GM21723 (cell line): ENCODE data around the gene NFIC.
"Not testable (repeated sequence)": the region's sequence is repeated elsewhere in the genome, so short reads cannot be mapped to it uniquely, and the experiment has no call there.

ENCODE experiments used
- ATAC-seq: cut with Tn5 transposase; IDR thresholded peaks from one replicate; pipeline ENCODE4 v1.9.1; 2021; ENCODE audit warnings: mild to moderate bottlenecking, moderate library complexity; ENCODE audit not compliant: unreplicated experiment

Gene NFIC

DNA sequence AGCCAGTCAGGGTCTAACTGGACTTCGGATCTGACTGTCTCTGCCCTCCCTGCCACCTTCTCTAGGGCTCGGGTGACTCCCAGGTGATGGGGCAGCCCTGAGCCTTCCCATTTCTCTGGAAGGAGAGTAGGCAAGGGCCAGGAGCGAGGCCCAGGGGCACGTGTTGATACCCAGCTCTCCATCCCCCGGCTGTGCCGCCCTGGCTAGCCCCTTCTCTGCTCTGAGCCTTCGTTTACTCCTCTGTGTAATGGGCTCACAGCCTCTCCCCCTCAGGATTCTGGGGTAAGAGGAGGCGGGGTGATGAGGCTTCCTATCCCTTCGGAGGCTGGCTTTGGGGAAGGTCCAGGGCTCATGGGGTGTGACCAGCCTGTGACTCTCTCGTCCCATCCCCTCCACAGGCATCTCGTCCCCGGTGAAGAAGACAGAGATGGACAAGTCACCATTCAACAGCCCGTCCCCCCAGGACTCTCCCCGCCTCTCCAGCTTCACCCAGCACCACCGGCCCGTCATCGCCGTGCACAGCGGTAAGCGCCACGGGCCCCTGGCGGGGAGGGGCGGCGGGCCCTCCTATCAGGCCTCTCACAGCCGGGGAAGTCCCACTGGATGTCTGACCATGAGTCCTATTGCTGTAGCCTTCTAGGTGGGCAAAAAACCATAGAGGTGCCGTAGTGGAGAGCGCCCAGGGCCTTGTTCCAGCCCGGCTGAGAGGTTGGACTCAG lies 82.4 kb downstream of the NFIC start:
- no peak for ATAC-seq

DNA sequence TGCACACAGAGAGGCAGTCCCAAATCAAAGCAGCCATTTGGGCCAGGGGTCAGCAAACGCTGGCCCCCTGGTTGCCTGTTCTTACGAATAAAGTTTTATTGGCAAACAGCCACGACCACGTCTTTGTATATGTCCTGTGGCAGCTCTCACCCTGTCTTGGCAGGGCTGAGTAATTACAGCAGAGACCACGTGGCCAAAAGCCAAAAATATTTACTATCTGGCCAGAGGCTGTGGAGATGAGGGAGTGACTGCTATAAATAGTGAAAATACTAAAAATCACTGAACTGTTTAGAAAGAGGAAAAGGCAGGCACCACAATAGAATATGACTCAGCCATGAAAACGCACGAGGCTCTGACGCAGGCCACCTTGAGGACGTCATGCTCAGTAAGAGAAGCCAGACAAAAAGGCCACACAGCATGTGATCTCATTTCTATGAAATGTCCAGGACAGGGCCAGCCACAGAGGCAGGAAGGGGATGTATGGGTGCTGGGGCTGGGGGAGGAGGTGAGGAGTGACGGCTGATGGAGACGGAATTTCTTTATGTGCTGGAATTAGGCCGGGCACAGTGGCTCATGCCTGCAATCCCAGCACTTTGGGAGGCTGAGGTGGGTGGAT lies 84.5 kb downstream of the NFIC start:
- no peak for ATAC-seq

DNA sequence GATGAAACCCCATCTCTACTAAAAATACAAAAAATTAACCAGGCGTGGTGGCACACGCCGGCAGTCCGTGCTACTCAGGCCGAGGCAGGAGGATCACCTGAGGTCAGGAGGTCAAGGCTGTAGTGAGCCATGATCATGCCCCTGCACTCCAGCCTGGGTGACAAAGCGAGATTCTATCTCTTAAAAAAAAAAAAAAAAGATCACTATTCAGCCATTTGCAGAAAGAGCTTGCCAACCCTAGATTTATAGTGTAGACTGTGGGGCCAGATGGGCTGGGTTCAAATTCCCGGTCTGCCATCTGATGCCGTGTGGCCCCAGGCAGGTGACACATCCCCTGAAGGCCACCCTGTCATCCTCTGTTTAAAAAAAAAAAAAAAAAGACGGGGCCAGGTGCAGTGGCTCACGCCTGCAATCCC lies 85.1 kb downstream of the NFIC start:
- no peak for ATAC-seq

DNA sequence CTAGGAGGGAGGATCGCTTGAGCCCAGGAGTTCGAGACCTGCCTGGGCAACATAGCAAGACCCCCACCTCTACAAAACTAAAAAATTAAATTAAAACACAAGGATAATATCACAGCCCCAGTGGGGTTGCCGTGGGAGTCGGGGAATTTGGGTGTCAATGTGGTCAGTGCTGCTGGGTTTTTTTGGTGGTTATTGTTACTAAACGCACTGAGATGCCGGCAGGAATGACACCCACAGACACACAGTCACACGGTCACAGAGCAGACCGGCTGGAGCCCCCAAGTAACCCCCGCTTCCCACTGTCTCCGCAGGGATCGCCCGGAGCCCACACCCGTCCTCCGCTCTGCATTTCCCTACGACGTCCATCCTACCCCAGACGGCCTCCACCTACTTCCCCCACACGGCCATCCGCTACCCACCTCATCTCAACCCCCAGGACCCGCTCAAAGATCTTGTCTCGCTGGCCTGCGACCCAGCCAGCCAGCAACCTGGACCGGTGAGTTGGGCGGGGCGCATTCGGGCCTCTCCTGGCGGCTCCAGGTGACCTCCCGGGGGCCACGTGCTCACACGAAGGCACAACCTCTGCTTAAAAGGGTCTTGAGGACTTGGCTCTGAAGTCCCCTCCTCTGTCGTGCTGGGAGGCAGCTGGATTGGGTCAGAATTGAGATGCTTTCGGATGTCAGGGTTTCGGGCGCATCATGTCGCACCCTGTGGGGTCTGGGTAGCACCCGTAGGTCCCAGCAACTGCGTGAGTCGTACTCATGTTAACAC lies 86.0 kb downstream of the NFIC start:
- ATAC-seq: no peak

DNA sequence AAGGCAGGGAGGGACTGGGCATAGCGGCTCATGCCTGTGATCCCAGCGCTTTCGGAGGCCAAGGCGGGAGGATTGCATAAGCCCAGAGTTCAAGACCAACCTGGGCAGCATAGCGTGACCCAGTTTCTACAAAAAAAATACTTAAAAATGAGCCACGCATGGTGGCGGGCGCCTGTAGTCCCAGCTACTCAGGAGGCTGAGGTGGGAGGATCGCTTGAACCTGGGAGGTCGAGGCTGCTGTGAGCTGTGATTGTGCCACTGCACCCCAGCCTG lies 86.5 kb downstream of the NFIC start:
- not testable (repeated sequence) for ATAC-seq

DNA sequence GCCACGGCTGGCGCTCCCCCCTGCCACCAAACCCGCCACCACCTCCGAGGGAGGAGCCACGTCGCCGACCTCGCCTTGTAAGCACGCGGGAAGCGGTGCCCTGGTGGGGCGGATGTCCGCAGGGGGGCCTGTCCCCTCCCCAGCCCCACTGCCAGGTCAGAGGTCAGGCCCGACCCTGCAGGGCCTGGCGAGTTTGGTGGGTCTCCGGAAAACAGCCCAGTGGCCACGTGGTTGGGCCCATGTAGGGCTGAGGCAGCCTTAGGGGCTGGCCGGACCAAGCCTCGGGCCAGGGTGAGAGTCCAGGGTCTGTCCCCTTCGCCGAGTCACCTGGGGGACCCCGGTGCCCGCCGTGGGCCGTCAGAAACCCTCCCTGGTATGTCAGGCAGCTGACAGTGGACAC lies 87.5 kb downstream of the NFIC start:
- ATAC-seq: no peak

DNA sequence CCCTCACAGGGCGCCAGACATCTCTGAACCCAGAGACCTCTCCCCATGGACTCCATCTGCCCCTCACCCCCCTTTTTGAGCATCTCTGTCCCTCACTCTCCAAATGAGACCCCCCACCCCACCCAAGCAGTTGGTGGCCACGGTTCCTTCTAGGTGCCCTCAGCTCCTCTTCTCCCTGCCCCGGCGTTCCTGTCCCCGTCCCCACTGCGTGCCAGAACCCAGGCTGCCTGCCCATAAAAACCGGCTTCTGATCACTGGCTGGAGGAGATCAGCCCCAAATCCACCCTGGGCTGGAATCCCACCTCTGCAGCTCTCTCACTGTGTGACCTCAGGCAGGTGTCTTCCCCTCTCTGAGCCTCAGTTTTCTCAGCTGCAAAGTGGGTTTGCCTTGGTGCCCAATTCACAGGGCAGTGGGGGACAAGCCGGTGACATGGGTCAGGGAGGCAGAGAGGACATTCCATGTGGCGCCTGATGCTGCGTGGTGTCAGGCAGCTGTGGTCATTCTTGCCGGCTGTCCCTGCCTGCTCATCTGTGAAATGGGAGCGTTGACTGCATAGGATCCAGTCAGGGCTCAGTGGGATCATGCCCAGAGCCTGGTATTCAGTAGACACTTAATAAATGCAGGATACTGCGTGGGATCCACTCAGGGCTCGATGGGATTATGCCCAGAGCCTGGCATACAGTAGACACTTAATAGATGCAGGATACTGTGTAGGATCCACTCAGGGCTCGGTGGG lies 88.4 kb downstream of the NFIC start:
- ATAC-seq: no peak

DNA sequence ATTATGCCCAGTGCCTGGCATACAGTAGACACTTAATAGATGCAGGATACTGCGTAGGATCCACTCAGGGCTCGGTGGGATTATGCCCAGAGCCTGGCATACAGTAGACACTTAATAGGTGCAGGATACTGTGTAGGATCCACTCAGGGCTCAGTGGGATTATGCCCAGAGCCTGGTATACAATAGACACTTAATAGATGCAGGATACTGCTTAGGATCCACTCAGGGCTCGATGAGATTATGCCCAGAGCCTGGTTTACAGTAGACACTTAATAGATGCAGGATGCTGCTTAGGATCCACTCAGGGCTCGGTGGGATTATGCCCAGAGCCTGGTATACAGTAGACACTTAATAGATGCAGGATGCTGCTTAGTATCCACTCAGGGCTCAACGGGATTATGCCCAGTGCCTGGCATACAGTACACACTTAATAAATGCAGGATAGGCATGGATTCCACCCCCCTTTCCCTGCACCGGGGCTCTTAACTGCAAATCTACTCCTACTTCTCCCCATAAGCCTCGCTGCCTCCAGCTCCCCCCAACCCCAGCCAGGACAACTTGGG lies 89.1 kb downstream of the NFIC start:
- no peak for ATAC-seq

DNA sequence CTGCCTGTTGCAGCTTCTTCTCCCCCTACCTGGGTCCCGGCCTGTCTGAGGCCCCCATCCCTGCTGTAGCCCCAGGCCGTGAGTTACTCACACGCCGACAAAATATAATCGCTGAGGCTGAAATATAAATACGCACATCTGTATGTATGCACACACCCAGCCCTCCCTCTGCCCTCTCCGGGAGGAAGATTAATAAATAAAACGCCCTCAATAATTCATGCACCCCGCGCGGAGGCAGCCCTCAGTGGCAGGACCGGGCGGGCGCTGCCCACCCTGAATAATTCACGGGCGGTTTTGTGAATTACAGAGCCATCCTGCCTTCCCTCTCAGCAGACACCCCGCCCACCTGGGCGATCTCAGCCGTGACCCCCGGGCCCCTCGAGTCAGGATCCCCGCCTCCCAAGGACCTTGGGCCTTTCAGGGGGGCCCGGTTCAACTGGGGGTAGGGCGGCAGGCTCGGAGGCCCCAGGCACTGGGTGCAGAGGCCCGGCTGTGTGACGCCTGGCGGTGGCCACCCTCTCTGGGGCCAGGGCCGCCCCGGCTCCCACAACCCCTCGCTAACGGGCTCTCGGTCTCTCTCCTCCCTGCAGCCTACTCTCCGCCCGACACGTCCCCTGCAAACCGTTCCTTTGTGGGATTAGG lies 89.7 kb downstream of the NFIC start:
- no peak for ATAC-seq

DNA sequence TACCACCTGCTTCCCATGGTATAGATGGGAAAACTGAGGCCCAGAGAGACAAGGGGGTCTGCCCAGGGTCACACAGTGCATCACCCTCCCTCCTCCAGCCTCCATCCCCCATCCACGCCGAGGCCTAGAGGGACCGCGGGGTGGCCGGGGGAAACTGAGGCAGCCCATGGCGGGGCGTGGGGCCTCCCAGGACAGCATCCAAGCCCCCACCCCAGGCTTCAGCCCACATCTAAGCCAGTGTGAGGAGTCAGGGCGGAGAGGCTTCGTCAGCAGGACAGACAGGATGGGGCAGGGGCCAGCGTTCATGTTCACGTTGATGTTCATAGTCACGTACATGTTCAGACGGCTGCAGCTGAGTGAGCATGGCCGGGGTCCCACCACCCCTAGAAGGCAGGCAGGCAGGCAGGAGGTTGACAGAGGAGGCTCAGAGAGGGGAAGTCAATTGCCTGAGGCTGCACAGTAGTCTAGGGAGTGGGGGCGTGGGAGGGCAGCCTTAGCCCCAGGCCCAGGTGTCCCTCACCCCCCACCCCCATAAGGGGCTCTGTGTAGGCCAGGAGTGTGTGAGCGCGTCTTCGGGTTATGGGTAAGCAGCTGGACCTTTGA lies 90.6 kb downstream of the NFIC start:
- ATAC-seq: no peak

DNA sequence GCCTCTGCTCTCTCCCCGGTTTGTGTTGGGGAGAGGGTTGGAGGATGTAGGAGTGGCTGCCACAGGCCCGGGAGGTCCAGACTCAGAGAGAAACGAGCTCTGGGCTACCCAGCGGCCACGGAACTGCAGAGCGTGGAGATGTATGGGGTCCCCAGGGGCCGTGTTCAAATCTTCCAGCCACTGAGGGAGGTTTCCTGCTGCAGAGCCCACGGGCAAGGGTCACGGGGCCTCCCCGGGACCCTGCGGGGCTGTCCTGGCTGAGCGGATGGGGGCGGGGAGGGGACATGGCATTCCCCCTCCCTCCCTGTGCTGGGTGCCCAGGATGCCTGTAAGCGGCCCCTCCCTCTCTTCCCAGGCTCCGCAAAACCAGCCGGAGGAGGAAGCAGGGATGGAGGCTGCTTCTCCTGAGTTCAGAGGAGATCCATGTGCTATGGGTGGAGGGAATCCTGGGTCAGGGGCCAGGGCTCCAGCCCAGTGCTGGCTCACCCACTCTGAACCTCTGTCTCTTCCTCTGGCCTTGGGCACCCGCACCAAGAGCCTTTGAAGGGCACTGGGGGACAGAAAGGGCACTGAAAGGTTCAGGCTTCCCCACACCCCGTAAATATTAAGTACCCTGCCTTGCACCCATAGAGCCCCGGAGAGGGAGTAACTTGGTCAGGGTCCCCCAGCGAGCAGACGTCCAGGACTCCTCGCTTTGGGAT lies 91.3 kb downstream of the NFIC start:
- no peak for ATAC-seq

DNA sequence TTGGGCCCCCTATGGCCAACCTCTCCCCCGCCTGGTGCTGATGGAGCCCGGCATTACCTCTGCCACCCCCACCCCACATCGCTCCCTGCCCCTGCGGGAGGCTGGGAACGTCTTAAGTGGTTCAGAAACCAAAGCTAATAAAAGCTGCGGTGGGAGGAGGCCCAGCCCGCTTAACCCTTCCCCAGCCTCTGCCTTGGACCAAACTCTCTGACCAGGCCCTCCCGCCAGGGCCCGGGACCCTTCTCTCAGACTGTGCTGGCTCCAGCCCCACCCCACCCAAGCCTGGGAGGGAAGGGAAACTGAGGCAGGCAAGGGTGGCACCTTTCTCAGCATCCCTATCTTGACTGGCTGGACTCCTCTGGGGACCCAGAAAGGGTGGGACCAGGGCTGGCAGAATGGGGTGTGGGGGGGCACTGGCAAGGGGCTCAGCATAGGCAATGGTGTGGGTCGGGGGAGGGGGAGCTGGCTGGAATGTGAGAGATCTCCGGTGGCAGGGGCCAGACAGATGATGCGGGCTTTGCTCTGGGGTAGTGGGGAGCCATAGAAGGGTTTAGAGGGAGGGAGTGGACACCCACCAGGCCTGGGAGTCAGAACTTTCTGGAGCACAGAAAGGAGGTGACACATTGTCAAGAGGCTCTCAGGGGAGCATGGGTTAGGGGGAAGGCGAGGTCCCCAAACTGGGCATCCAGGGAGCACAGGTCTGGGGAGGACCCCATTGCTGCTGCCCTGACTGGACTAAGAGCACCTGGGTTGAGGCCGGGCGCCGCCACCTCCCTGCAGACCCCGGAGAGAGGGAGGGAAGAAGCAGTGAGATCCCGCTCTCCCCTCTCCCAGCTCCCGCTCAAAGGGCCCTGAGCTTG lies 92.1 kb downstream of the NFIC start:
- ATAC-seq: no peak

DNA sequence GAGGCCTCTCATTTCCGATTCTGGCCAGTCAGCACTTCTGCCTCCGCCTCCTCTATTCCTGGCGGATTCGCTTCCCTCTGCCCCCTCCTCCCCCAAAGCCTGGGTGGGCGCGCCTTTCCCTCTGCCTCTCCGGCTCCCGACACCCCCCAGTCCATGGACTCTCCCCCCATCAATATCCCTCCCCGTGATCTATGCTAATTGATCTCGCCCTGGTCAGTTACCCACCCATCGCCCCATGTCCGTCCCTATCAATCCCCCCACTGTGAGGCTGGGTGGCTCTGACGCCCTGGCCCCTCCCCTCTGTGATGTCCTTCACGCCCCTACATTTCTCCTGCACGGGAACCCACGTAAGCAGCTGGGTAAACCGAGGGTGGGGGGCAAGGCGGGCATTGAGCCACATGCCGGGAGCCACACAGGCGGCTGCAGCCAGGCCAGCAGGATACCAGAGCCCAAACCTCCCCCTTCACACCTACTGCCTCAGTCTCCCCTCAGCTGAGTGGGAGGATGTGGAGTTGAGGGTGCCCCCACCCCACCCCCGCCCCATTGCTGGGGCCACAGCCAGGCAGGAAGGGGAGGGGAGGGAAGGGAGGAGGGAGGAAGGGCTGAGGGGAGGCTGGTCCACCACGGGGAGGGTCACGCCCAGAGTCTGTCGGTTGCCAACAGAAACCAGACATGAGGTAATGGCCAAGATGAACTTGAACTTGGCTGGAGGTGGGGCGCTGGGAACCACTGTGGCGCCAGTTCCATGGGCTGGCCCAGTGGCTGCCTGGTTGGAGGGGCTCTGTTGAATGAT lies 92.9 kb downstream of the NFIC start:
- ATAC-seq: no peak

DNA sequence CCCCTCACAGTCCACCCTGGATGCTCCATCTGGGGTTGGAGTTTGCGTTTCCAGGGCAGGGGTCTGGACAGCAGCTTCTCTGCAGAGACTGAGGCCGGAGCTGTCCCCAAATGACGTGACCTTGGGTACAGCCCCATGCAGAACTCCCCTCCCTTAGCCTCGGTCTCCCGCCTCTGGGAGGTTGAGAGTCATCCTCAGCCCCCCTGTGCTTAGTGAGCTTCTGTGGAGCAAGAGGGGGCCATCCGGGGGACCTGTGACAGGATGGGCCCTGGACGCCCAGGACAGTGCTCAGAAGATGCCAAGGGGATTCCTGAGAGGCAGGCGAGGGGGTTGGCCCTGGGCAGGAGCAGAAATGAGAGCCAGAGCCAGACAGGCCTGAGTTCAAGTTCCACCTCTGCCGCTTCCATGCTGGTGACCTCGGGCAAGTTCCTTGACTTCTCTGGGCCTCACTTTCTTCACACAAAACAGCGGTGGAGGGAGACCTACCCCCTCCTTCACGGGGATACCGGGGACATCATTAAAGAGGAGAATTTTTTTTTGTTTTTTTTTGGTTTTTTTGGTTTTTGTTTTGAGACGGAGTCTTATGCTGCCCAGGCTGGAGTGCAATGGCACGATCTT lies 93.7 kb downstream of the NFIC start:
- ATAC-seq: no peak

DNA sequence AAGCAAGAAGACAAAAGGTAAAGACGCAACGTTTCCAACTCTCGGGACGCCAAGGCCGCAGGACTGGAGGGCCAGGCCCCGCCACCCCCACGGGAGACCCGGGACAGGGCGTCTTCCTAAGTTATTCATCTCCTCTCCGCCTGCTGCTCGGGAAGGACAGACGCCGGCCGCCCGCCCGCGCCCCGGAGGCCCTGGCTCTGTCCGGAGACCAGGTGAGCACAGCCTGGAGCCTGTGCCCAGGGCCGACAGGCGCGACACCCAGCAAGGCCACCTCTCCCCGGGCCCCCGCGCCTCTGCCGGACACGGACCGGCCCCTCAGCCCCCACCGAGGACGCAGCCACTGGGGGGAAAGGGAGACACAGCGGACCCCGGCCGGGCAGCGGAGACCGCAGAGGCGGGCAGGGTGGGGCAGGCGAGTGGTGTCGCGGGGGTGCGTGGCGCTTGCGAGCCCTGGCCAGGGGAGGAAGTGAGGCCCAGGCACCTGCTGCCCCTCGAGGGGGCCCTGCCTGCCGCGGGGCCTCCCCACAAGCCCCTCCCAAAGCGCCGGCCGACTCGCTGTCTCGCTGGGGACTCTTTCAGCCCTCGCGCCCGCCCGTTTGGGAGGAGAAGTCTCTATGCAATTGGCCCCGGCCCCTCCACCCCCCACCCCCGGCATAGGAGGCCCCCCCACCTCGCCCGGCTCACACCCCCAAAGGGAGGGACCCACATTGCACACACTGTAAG lies 96.8 kb downstream of the NFIC start:
- ATAC-seq: no peak

DNA sequence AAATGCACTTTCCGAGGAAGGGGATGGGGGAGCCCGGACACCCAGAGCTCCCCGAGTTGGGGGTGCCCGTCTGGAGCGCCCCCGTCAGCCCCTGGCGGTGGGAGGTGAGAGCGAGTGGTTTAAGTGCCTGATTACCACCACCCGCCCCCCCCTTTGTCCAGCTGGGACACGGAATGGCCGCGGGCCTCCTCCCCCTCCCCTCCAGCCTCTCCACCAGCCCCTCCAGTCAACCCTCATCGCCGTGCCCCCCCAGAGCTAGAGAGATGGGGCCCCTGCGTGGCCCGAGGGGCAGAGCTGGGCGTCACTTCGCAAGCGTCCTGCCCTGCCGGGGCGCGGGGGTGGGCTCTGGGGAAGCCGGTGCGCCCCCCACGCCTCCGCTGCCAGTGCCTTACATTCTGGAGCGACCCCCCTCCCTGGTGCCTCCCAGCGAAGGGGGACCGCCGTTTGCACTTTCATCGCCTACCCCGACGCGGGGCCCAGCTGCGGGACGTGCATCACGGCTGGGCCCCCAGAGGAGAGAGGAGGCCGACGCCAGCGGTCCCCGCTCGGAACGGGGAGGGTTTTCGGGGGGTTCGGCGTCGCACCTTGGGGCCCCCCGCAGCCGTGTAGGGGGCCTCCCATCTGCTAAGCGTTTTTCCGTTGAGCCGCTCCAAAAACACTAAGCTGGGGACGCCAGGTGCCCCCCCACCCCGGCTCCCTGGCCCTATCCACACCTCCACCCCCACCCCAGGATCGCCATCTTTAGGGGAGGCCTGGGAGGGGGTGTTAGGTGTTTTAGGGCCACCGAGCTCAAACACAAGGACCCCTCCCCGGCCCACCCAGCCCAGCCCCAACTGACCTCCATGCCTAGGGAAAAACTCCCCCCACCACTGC lies 97.6 kb downstream of the NFIC start:
- ATAC-seq: no peak
